Eye (tissue), 1 donor: ENCODE results near the gene WDR27.
"Not testable (repeated sequence)": the region's sequence is repeated elsewhere in the genome, so short reads cannot be mapped to it uniquely, and the experiment has no call there.

Experiments
- DNase-seq: peaks from one replicate; pipeline ENCODE4 v3.0.0-alpha.2; 2015

The WDR27 gene

DNA sequence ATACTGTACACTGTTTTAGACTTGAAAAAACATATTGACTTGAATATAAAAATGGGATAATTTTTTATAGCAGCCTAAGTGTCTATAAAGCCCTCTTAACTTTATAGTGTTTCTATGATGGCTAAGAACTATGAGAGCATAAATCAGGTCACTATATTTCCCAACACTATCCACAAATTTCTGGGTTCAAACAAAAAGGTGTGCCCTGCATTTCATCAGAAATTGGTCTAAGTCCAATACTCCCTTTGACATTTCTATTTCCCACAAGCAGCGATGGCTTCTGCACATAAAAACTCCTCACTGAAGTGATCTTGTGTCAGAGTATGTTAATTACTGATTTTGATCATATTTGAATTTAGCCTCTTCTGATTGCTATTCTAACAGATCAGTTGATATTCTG lies 143.9 kb downstream of the WDR27 start:
- no peak for DNase-seq

DNA sequence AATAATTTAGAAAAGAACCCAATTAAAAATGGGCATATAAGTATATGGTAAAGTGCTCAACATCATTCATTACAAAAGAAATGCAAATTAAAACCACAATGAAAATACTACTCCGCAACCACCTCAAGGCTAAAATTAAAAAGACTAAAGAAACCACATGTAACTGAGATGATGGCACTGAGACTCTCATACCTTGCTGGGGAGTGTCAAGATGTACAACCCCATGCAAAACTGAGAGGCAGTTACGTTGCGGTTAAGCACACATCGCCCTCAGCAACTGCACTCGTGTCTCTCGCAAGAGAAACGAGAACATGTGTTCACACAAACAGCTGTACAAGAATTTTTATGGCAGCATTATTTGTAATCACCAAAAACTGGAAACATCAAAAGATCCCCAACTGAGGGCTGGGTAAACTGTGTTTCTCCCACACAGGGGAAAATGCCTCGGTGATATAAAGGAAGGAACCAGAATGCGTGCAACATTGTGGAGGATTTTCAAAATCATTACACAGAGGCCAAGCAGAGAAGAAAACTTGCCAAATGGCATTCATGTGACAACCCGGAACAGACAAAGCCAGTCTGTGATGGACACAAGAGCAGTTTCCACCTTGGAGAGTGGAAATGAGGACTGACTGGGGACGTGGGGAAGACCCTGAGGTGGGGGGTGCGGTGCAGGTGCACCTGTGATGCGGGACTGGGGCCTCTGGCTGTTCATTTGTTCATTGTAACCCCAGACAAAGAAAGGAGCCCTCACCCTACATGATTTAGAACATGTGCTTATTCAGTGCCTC lies 144.9 kb downstream of the WDR27 start:
- DNase-seq, result no peak

DNA sequence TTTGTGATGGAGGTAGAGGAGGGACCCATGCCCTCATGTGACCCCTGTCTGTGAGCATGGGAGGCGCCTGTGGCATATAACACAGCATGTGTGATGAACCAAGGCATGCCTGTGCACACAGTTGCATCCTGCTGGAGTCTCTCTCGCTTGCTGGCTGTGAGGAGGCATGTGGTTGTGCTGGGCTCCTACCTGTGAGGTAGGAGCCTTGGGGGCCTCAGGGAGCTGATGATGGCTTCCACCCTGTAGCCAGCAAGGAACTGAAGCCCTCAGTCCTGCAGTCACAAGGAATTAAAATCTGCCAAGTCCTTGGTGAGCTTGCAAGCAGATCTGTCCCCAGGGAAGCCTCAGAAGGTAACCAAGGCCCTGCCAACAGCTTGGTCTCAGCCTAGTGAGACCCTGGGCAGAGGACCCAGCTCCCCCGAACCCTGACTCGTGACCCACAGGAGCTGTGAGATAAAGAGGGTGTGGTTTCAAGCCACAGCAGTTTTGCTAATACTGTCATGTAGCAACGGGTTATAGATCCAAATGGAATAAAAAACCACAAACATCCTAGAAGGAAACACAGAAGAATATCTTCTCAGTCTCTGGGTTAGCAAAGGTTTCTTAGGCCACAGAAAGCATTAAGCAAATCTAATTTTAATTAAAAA lies 145.7 kb downstream of the WDR27 start:
- DNase-seq, result no peak

DNA sequence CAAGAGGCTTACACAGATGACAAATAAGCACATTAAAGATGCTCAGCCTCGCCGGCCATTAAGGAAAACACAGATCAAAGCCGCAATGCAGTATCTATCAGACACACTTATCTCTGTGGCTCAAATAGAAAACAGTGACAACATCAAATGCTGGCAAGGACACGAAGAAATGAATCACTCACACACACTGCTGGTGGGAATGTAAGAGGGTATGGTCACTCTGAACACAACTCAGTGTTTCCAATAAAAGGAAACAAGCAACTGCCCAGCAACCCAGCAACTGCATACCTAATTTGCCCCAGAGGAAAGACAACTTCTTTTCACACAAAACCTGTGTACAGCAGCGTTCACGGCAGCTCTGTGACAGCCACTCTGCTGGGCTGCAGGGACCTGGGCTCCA lies 155.8 kb downstream of the WDR27 start:
- no peak for DNase-seq

DNA sequence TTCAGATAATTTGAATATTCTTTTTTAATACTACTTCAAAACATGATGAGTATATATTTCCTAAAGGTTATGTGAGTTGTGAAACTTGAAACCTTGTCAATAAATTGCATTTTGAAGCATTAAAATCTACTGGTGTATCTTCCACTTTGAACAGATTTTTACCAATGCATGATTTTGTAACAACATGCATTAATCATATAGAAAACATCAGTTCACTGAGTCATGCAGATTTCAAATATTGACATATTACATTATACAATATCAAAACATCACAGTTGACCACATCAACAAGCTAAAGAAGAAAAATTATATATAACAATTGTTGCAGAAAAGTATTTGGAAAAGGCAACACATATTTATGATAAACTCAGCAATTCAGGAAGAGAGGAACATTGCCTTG lies 158.1 kb downstream of the WDR27 start:
- no peak for DNase-seq

DNA sequence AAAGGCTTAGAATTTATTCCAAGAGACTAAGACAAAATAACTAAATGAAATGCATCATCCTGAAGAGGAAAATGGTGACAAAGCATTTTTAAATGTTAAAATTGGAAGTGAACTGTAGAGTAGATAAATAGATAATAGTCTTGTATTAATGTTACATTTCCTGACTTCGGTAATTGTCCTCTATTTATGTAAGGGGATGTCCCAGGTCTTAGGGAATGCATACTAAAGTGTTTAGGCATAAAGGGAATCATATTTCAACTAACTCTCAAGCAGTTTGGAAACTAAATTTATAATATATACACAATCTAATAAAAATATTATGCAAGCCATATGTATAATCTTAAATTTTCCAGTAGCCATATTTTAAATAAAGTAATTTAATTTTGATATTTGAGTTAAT lies 159.3 kb downstream of the WDR27 start:
- no peak for DNase-seq

DNA sequence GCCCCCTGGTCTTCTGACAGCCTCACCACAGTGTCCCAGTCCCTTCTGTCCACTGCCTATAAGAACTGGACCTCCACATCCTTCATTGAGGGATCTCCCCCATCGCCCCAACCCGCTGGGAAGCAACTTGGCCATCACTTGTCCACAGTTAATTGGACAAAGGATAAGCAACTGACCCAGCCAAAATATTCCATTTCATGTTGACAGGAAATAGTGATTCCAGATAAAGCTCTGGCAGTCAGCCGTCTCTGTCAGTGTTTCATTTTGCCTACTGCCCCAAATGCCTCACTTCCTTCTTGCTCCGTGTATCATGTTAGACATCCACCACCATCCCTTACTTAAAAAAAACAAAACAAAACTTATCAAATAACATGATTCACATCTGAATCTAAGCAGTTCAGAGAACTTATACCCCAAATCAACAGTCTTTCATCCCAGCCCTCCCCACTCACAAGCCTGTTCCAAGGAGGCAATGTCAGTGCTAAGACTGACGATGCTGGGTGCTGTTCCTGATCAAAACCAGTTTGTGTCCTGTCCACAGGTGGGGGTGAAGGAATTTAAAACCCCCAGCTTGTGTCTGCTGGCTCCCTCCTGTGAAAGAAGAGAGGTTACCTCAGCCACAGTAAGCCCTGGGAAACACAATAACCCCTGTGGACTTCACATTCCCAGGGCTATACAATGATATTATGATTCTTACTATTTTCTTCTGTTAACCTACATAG lies 162.5 kb downstream of the WDR27 start:
- no peak for DNase-seq

DNA sequence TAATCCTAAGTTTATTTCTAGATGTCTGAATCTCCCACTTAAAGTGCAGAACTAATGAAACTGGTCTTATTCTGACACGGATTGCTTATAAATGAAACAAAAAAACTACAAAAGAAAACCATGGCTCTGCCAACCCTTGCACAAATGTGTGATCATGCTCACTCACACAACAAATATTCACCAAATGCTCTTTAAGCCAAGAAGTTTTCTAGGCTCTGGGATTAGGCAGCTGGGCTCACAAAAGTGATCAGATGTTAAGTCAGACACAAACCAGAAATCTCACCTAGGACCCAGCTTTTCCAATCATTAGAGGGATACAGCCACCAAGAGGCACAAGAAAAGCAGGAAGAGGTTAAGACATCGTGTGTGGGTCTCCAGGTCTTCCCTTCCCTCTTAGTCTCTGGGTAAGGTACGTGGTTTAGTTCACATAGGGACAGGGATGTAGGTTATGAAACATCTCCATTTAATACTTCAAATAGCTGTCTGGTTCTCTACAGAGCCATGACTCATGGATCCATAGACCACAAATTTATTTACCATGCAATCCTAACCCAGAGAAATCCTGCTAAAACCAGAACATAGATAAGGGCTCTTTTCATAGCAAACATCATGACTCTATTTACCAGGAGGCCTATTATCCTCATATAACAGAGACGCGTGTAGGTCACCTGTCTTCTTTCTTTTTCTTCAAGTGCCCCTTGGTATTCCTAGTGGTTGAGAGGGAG lies 165.2 kb downstream of the WDR27 start:
- DNase-seq, result no peak

DNA sequence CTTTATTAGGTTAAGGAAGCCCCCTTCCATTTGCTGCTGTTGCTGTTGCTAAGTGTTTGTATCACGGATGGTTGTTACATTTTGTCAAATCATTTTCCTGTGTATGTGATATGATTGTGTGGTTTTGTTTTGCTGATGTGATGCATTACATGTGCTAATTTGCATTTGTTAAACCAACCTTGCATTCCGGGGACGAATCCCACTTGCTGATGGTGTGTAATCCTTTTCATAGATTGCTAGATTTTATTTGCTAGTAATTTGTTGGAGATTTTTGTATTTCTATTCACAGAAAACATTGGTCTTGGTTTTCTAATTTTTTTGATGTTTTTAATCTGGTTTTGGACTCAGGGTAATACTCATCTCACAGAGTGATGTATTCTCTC lies 167.8 kb downstream of the WDR27 start:
- peak; percentile 38 for DNase-seq

DNA sequence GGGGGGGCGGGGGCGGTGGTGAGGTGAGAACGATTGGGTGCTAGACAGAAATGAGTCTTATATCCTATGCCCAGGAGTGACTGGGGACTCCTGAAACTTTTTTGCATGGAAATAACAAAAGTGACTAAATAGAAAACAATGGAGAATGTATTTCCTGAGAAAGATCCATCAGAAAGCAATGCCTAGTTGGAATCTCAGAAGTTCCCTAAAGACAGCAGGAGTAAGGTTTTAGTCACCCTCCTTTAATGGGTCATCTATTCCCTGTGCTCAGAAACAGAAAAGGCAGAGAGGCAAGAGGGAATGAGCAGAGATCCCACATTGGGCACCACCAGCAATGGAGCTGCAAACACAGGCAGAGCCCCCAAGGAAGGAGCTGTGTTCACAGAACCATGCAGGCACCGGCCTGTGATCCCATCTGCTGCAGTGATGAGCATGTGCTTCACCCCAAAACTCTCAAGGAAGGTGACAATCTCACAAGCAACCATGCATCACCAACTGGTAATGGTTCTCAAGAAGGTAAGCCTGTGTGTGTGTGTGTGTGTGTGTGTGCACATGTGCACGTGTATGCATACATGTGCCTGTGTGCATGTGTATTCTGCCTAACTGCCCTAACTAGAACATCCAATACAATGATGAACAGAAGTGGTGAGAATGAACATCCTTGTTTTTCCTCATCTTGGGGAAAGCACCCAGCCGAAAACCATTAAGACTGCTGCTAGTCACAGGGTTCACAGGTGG lies 168.4 kb downstream of the WDR27 start:
- DNase-seq, result no peak

DNA sequence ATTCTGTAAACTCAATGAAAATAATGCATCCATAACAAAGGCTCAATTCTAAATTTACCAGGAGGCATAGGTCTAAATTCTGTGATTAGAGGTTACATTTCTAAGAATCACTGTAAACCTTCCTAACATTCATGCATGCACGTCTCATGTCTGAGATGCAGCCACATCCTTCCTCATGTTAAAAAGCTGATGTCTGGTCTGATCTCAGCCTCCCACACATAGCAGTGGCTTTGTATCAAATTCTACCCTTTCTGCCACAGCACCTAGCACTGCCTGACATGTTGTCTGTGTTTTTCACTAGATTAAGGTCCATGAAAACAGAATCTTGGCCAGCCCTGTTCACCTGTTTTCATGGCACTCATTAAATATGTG lies 171.1 kb downstream of the WDR27 start:
- DNase-seq, result no peak

DNA sequence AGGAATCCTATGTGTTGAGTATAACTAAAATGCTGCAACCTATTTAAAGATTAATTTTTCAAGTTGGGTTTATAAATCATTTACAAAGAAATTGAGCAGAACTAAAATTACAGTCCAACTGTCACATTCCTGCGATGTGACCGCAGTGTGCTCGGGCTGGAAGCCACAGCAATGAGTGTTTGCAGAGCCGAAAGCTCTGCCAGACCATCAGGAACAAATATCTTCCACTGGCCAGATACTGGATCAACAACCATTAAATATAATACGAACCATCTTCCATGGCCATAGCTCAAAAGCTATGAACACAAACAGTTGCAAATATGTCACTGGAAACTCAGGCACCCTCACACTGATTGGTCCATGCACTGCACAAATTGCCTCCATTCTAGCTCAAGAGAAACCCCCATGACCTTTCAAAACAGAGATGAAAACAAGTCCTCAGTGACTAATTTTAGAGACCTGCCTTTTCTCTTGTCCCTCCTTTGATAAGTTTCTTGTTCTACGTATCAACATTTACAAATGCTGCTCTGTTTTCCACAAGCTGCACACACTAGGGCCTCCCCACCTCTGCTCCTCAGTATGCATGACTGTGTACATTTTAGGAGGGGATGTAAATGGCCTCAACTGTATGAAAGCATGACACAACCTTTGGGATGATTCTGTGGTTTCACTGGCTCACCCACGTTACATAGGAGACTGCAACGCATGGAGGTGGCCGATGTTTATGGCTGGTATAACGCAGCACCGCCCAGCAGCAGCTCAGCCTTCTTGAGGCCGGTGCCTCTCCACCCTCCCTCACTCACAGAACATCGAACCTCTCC lies 171.7 kb downstream of the WDR27 start:
- peak; percentile 63 for DNase-seq

DNA sequence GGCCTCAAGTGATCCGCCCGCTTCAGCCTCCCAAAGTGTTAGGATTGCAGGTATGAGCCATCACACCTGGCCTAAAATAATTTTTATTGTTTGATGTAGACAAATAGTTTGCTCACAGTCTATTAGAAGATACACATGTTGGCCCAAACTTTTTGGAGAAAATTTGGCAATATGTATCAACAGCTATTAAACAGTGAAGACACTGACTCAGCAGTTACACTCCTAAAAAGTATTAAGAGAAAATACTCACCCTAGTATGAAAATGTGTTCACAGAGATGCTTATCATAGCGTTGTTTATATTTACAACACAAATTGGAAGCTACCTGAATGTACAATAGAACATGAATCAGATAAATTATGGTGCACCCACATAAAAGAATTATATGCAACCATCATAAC lies 173.1 kb downstream of the WDR27 start:
- DNase-seq, result no peak

DNA sequence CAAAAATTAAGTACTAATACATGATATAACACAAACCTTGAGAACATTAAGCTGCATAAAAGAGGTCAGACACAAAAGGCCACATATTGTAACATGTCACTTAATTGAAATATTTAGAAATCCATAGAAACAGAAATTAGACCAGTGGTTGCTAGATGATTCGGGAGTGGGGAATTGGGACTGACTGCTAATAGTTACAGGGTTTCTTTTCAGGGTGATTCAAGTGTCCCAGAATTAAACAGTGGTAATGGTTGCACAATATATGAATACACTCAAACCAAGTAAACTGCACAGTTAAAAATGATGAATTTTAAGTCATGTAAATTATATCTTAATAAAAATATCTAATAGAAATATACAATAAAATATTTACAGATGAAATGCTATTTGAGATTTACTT lies 174.5 kb downstream of the WDR27 start:
- no peak for DNase-seq

DNA sequence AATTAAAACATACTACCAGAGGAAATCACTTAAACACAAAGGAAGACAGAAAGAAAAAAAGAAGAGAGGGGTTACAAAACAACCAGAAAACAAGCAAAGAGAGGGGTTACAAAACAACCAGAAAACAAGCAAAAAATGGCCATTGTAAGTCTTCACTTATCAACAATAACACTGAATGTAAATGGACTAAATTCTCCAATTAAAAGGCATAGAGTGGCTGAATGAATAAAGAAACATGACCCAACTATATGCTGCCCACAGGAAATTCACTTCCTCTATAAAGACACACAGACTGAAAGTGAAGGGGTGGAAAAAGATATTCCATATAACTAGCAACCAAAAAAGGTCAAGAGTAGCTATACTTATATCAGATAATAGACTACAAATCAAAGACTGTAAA lies 180.0 kb downstream of the WDR27 start:
- DNase-seq, result no peak

DNA sequence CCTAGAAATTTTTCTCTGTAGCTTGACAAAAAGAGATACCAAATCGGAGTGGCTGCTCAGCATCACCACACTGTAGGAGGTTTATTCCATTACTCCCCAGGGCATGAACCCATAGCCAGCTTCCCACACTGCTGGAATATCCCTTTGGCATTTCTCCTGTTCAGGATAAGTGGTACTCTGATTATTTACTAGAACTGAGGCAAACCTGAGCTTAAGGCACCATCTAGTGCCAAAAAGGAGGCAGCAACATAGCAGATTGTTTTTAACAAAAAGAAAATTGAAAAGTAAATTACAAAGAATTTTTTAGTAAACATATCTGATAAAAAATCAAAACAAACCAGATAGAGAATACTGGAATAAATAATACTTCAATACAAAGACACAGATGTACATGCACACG lies 181.7 kb downstream of the WDR27 start:
- no peak for DNase-seq

DNA sequence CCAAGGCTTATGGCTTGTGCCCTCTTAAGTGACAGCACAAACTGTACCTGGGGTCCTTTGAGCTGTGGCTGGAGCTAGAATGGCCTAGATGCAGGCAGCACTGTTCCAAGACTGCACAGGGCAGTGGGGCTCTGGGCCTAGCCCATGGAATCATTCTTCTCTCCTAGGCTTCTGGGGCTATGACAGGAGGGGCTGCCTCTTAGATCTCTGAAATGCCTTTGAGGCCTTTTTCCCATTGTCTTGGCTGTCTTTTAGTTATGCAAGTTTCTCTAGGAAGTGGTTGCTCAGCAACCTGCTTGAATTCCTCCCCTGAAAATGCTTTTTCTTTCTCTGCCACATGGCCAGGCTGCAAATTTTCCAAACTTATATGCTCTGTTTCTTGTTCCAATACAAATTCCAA lies 183.4 kb downstream of the WDR27 start:
- no peak for DNase-seq

DNA sequence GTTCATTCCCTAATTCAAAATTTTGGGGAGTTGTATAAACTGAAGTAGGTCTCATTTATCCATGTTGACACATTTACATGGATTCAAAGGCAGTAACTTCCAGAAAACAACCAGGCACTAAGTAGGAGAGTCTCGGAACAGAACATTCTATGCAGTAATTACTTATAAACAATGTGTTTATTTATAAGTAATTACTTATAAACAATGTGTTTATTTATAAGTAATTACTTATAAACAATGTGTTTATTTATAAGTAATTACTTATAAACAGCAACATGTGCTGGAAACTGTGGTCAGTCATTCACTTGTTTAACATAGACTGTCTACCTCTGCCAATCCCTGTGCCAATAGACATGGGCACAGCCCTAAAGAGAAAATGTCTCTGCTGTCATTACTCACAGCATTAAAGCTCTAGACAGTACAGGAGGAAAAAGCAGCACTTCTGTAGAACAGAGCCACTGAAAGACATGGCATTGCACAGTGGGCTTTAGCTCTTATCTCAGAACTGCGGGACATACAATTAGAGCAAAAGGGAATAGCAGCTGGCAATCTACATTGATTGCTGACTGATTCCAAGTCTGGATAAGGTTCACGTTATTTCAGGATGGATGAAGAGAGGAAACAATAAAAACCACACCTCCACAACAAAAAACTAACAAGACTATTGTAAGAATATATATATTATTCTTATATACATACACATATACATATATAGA lies 188.2 kb downstream of the WDR27 start:
- DNase-seq, result no peak

DNA sequence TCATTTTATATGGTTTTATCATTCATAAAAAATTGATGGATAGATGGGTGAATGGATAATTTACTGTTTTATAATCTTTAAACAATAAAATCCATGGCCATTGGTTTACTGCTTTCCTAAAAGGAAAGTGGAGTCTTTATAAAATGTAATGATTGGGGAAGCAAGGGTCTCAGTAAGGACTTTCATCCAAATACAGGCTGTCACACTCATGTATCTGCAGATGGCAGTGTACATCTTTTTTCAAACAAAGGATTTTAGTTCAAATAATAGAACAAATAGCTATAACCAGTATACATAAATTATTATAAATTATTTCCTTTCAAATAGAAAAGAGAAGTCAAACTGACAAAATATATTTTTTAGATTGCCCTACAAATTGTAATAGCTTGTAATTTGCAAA lies 190.0 kb downstream of the WDR27 start:
- DNase-seq, result not testable (repeated sequence)

DNA sequence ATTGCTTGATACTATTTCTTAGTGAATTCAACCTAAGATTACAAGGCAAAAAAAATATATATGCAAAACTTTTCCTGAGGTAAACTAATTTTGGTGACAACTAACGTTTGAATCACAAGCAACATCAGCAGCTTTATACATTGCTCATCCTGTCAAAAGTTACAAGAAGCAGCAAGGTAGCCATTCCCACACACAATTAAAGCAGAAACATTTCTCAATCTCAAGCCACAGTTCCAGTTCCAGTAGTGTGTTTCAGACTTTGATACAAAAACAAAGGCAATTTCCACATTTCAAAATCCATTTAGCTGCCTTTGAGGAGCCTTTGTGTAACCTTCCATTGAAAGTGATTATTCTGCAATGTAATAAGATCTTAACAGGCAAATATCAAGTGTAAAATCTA lies 191.0 kb downstream of the WDR27 start:
- no peak for DNase-seq

DNA sequence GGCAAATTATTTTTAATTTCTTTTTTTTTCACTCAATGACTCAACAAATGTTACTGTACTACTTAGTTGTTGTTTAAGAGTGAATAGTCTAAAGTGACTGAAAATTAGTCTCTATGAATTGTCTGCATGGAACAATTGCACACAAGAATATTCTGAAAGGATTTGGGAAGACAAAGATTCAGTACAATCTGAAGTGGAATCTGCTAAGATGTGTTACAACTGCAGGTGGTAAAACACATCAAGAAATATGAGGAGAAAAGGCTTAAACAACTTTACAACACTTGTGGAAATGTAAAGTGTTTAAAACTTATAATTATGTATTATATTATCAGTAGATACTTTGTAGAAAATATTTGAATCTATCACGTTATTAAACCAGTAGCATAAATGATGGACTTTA lies 193.4 kb downstream of the WDR27 start:
- DNase-seq, result no peak
